Amygdala (tissue), 56 donors: ENCODE measurements around the gene PRTFDC1.
"Not testable (repeated sequence)": the region's sequence is repeated elsewhere in the genome, so short reads cannot be mapped to it uniquely, and the experiment has no call there.

Experiments
- DNase-seq, 56 donors: peaks; one replicate each; lab custom pipeline; 2025; lab: John Stamatoyannopoulos, UW

PRTFDC1 gene

DNA sequence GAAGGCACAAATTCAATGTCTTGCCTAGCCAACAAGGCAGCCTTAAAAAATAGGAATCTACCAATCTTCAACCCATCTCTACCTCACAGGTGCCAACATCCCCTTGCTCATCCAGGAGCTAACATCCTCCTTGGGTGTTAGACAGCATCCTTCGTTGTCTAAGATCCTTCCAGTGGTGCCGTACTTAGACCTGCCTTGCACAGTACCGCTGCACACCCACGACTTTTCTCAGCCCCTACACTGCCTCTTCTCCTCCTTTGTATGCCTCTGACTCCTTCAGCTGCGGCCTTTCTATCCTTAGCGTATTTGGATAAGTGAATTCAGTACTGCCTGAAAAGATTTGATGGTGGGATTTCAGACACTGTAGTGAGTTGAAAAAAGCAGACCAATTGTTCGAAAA lies 15.9 kb upstream of the PRTFDC1 start:
- no peak for DNase-seq

- no peak for DNase-seq
Observed at GRCh38 chr10:24966962-24967481, 14.6 kb upstream of the PRTFDC1 start.

- DNase-seq: no peak
Observed at GRCh38 chr10:24965051-24965450, 12.6 kb upstream of the PRTFDC1 start.

- DNase-seq: no peak
Observed at GRCh38 chr10:24963521-24964041, 11.2 kb upstream of the PRTFDC1 start.

- DNase-seq: no peak
Observed at GRCh38 chr10:24962995-24963394, 10.6 kb upstream of the PRTFDC1 start.

GRCh38 chr10:24961582-24961981 lies 9.2 kb upstream of the PRTFDC1 start:
- no peak for DNase-seq

- no peak for DNase-seq
Observed at GRCh38 chr10:24959382-24959730, 7.0 kb upstream of the PRTFDC1 start.

DNA sequence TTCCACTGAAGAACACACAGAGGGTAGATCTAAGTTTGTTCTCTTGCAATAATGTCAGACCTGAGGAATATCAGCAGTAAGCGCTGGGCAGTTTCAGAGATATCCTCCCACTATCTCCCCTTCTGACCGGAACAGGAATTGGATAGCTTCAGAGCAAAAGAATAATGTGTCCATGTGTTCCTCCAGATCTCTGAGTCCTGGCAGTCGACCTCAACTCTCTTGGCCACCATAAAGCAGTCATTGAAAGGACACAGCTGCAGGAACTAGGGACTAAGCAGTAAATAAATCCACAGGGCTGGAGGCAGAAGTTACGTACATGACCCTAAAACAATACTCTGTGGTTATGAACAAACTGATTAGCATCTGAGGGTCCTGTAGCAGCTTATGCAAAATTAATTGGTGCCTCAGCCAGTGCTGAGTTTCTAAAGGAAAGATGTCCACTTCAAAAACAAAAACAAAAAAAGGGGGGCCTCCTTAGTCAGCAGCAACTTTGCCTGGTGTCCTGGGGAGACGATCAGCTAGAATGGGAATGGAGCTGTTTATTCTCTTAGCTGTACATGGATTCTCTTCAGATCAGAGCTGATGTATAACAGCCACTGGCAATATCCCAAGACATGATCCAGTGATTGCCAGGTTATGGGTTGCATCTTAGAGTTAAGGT lies 6.4 kb upstream of the PRTFDC1 start:
- peak in 45 of 56 donors; percentile 12 to 90 (median 55) for DNase-seq

GRCh38 chr10:24958091-24958720 lies 5.8 kb upstream of the PRTFDC1 start:
- DNase-seq: peak in 1 of 56 donors; percentile 90

DNA sequence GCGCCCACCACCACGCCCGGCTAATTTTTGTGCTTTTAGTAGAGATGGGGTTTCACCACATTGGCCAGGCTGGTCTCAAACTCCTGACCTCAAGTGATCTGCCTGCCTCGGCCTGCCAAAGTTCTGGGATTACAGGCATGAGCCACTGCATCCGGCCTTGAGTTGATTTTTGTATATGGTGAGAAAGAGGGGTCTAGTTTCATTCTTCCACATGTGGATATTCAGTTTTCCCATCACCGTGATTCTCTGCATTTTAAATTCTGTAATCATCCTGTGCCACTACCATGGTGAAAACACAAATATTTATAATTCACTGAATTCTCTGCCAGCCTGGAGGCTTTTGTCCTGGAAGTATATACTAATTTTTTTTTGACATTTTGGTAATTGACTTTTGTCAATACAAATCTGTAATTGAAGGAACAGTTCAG lies 5.2 kb upstream of the PRTFDC1 start:
- DNase-seq: not testable (repeated sequence)

- DNase-seq: no peak
Observed at GRCh38 chr10:24953675-24954074, 1.3 kb upstream of the PRTFDC1 start.

DNA sequence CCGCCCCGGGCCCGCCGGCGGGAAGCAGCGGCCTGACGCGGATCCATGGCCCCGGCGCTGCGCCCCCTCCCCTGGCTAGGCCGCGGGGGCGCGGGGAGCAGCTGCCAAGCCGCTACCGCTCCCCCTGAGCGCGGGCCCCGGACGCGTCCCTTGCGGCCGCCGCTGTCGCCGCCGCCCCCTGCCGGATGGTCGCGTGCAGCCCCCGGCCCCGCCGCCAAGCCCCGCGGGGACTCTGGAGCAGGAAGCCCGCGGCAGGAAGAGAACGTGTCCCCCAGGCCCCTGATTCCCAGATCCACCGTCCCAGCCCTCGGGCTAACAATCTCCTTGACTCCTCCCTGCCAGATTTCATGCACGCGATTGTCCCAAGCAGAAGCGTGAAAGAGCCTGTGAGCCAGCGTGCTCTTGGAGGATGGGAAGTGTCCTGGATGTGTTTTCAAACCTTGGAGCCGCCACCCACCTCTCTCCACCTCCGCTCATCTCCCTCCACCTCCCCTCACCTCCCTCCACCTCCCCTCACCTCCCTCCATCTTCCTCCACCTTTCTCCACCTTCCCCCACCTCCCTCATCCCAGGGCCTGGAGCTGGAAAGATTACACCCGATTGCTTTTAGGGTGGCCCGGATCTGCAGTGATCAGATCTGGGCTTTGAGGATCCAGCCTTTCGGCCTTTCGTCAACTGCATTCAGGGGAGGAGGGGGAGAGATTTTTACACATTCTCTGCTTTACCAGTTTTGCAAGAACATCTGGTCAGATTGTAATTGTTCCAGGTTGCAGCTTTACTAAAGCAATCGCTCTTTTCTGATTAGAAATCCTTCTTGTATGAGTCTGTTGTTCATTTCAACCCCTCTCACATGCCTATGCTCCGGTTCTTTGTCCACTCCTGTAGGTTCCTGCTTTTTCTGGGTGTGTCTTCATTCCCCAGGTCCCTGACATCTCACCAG lies 570 bp upstream of the PRTFDC1 start:
- peak in 39 of 56 donors; percentile 24 to 82 (median 66) for DNase-seq

DNA sequence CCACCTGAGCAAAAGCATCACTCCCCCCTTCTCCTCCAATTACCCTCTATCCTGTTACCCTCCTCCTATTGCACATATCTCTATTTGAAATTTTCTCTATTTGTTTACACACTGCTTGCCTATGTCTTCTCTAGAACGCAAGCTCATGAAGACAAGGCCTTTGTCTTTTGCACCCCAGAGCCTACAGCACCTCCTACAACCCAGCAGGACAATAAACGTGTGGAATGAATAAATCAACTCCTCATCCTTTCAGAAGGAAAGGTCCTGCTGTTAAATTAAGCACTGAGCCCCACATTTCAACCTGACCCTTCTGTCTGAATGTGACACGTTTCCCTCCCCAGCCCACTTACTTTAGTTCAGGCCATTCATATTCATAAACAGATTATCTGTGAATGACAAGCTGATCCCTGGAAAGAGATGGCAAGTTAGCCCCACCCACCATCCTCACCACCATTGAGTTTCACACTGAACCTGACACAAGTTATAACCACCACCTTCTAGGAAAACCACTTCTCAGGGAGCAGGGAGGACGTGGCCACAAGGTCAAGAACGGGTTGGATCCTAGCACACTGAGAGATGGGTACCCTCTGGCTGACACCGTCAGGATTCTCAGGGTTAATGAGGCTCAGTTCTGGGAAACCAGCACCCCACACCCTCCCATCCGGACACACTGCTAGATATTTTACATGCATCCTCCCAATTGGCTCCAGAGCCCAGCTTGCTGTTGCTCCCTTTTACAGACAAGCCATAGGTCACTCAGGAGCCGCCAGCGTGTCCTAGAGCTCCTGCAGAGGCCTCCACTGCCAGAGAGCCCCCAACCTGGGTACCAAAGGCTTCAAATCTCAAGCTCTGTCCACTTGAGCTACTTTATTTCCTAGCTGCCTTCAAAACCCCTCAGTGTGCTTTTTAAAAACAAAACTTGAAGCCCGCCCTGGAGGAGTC lies 934 bp downstream of the PRTFDC1 start:
- peak in 39 of 56 donors; percentile 11 to 74 (median 46) for DNase-seq

- DNase-seq: no peak
Observed at GRCh38 chr10:24950439-24950838, 2.0 kb downstream of the PRTFDC1 start.

DNA sequence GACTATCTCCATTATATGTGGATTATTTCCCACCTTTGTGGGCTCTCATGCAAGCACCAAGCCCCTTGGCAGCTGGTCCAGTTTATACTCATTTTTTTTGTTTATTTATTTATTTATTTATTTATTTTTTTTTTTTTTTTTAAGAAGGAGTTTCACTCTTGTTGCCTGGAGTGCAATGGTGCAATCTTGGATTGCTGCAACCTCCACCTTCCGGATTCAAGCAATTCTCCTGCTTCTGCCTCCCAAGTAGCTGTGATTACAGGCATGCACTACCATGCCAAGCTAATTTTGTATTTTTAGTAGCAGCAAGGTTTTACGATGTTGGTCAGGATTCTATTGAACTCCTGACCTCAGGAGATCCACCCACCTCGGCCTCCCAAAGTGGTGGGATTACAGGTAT lies 2.8 kb downstream of the PRTFDC1 start:
- DNase-seq: no peak

- peak in 8 of 56 donors; percentile 10 to 71 (median 25) for DNase-seq
Observed at GRCh38 chr10:24947304-24948097, 4.9 kb downstream of the PRTFDC1 start.

DNA sequence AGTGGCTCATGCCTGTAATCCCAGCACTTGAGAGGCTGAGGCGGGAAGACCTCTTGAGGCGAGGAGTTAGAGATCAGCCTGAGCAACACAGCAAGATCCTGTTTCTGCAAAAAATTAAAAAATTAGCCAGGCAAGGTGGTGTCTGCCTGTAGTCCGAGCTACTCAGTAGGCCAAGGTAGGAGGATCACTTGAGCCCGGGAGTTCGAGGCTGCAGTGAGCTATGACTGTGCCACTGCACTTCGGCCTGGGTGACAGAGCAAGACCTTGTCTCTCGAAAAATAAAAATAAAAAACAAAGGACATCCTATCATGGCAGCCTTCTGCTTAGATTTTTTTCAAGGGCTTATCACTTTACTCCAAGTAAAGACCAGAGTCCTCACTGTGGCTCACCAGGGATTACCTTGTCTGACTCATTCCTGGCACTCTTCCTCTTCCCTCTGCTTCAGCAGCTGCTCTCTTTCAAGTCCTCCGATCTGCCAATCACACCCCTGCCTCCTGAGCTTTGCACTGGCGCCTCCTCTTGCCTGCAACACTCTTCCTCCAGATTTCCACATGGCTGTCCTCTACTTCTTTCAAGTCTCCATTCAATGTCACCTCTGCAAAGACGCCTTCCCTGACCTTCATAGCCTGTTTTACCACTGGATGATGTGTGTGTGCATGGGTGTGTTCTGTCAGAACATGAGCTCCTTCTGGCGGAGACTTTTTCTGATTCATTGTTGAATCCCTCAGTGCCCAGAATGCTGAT lies 7.7 kb downstream of the PRTFDC1 start:
- no peak for DNase-seq

DNA sequence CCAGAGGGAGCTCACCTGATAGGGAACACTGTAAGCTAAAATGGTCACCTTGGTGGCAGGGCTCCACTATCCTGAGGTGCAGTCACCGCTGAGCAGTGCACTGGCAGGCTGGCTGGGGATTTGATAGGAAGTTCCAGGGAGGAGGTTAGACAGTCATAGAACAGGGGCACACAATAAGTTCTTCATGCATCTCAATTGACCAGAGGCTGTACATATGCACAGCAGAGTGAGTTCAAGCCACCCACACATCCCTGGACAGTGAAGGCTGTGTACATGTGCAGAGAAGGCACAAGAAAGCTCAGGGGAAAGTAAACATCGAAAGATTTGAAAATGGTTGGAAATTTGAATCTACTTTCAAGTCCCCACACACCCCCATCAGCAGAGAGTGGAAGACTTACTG lies 13.9 kb downstream of the PRTFDC1 start:
- DNase-seq: no peak
